Lower leg skin (tissue), 3 donors: ENCODE results near the gene TVP23B.
"Not testable (repeated sequence)": the region's sequence is repeated elsewhere in the genome, so short reads cannot be mapped to it uniquely, and the experiment has no call there.

Experiments
- POLR2A ChIP-seq, 2 donors: fragments of 450-650 bp; IDR thresholded peaks; one replicate each; pipeline ENCODE4 v1.6.1; 2016 to 2017; ENCODE audit warnings: antibody characterized with exemption in 2 of 2, mild to moderate bottlenecking in 1 of 2, moderate library complexity in 1 of 2
- TF ChIP-seq, protein P1 (sequence below), 3 donors: fragments of 450-650 bp; IDR thresholded peaks; one replicate each; pipeline ENCODE4 v1.5.1; 2016; ENCODE audit warnings: antibody characterized with exemption in 3 of 3, mild to moderate bottlenecking in 3 of 3, moderate library complexity in 2 of 3

DNA sequence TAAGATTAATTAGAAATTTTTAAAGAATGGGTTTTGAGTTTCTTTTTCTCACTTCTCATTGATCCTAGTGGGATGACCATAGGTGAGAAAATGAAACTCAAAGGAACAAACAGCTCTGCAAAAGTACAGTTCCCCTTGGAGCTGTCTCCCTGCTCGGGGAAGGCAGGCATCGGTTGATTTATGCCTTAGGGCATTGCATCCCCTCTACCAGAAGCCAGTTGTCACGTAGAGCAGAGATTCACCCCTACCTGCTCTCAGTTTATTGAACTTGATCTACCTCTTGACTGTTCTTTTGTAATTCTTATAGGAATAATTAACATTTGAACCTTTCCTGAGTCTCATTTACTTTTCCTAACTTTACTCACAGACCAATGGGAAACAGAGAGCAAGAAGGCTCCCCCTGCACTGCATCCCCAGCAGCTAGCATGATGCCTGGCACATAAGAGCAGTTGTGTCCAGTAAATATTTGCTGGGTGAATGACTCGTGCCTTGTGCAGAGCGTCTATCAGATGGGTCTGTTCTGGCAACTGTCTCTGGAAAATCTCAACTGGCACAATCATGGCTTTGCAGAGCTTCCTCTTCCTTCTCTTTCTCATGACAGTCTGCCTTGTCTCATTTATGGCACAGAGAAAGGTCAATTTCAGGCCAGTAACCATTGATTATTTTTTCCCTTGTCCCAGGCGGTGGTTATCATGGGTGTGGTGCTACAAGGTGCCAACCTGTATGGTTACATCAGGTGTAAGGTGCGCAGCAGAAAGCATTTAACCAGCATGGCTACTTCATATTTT is 22.7 kb downstream of the TVP23B start:
- TF ChIP-seq, protein P1, sequence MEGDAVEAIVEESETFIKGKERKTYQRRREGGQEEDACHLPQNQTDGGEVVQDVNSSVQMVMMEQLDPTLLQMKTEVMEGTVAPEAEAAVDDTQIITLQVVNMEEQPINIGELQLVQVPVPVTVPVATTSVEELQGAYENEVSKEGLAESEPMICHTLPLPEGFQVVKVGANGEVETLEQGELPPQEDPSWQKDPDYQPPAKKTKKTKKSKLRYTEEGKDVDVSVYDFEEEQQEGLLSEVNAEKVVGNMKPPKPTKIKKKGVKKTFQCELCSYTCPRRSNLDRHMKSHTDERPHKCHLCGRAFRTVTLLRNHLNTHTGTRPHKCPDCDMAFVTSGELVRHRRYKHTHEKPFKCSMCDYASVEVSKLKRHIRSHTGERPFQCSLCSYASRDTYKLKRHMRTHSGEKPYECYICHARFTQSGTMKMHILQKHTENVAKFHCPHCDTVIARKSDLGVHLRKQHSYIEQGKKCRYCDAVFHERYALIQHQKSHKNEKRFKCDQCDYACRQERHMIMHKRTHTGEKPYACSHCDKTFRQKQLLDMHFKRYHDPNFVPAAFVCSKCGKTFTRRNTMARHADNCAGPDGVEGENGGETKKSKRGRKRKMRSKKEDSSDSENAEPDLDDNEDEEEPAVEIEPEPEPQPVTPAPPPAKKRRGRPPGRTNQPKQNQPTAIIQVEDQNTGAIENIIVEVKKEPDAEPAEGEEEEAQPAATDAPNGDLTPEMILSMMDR (IDR thresholded peaks at IDR 0.05) = not testable (repeated sequence)
- not testable (repeated sequence) for TF ChIP-seq POLR2A (IDR thresholded peaks at IDR 0.05)
